Adipocyte (in vitro differentiated cells): ENCODE measurements around the gene RSPH10B2.
"Not testable (repeated sequence)": the region's sequence is repeated elsewhere in the genome, so short reads cannot be mapped to it uniquely, and the experiment has no call there.

Experiments
- DNase-seq: peaks from one replicate; pipeline ENCODE4 v3.0.0-alpha.2; 2015; ENCODE audit warnings: low read depth
- H3K27me3 ChIP-seq: replicated peaks from 2 replicates; pipeline ENCODE4 v1.7.0; 2013; ENCODE audit warnings: mild to moderate bottlenecking, low read length, moderate library complexity; ENCODE audit not compliant: control insufficient read depth, insufficient read depth
- H3K36me3 ChIP-seq: 2 replicates; pipeline ENCODE4 v1.7.0; 2013; ENCODE audit warnings: low read length, mild to moderate bottlenecking, moderate library complexity; ENCODE audit not compliant: control insufficient read depth, insufficient read depth, severe bottlenecking
- H3K4me1 ChIP-seq: 2 replicates; pipeline ENCODE4 v1.7.0; 2013; ENCODE audit warnings: mild to moderate bottlenecking, low read length, moderate library complexity; ENCODE audit not compliant: control insufficient read depth, insufficient read depth
- H3K4me3 ChIP-seq: 2 replicates; pipeline ENCODE4 v1.7.0; 2013; ENCODE audit warnings: mild to moderate bottlenecking, low read length, moderate library complexity
- H3K9ac ChIP-seq: 2 replicates; pipeline ENCODE4 v1.7.0; 2013; ENCODE audit warnings: mild to moderate bottlenecking, low read length, moderate library complexity
- H3K9me3 ChIP-seq: 2 replicates; pipeline ENCODE4 v1.7.0; 2013; ENCODE audit warnings: mild to moderate bottlenecking, low read length, moderate library complexity; ENCODE audit not compliant: control insufficient read depth

The RSPH10B2 gene

DNA sequence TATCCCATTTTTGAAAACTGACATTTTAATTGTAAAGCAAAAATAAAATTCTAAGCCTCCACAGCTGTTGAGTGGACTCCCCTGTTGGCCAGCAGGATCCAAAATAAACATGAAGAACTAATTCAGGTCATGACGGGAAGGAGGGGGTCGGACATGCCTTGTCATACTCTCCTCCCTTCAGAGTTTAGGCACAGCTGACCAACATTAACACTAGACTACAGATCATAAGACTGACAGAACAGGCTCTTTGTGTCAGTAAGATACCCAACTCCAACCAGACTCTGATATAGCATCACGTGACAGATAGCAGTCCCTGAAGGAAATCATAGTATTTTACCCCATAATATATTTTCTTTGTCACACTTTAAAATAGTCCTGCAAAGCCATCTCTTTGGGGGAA is 26.2 kb upstream of the RSPH10B2 start:
- Histone ChIP-seq H3K4me3 (no peak overlapping the region), H3K9ac (no peak overlapping the region), H3K9me3 (no peaks in the 10 kb centered on the region), H3K36me3 (peaks cover under 1% of the 10 kb centered on the region), H3K27me3 (no peaks in the 10 kb centered on the region), H3K4me1 (peaks cover 8% of the 10 kb centered on the region)
- DNase-seq, result no peak

DNA sequence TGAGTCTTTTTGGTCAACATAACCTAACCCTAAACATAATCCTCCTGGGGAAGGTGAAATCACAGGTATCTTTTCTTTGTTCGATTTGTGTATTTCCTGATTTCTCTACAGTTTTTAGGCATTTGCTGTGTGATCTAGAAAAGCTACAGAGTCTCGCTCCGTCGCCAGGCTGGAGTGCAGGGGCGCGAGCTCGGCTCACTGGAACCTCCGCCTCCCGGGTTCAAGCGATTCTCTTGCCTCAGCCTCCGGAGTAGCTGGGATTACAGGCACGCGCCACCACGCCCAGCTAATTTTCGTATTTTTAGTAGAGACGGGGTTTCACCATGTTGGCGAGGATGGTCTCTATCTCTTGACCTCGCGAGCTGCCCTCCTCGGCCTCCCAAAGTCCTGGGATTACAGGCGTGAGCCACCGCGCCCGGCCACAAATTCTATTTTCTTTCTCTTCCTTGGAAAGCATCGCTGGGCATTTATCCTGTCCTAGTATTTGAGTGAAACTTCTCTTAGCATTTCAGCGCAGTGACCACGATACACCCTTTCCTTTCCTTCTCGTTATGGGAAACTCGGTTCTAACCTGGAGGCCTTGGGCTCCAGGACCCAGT is 24.9 kb upstream of the RSPH10B2 start:
- not testable (repeated sequence) for H3K9me3 ChIP-seq, H3K4me1 ChIP-seq, DNase-seq, H3K27me3 ChIP-seq
- H3K36me3 ChIP-seq, result peaks cover 14% of the 10 kb centered on the region
- peak overlapping the region; percentile 90 for H3K4me3 ChIP-seq
- peak overlapping the region; percentile 93 for H3K9ac ChIP-seq

DNA sequence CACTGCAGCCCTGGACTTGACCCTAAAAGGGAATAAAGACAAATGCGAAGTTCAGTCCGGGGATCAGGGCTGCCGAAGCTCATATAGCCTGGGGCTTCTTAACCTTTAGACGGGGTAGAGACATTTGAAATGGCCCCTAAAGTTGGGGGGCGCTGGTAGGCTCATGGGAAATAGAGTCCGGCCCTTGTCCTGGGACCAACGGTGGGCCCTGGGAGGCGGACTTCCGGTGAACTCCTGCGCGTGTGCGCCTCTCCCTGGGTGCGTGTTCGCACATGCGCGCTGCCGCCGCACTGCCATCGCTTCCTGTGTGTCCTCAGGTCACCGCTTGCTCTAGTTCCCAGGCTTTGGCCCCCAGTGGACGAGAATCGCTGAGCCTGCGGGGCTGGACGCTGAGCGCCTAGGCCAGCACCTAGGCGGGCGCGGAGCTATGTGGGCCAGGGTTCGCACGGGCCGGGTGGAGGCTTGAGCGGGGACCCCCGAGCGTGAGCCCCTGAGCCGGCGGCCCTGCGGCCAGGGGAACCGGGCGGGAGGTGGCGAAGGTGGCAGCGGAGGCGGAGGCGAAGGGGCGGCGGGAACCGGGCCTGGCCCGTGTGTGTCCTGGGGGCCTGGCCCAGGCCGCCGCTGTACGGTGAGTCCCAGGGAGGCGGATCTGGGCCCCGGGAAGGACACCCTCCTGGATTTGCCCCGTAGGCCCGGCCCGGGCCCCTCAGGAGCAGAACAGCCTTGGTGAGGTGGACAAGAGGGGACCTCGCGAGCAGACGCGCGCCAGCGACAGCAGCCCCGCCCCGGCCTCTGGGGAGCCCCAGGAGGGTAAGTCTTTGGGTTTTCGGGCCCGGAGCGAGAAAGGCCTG is 24.2 kb upstream of the RSPH10B2 start:
- peak; percentile 96 for DNase-seq
- H3K4me1 ChIP-seq, result peaks cover 8% of the 10 kb centered on the region
- peak overlapping the region; percentile 90 for H3K4me3 ChIP-seq
- H3K9me3 ChIP-seq, result no peaks in the 10 kb centered on the region
- peak overlapping the region; percentile 93 for H3K9ac ChIP-seq
- no peaks in the 10 kb centered on the region for H3K27me3 ChIP-seq
- H3K36me3 ChIP-seq, result peaks cover 18% of the 10 kb centered on the region

DNA sequence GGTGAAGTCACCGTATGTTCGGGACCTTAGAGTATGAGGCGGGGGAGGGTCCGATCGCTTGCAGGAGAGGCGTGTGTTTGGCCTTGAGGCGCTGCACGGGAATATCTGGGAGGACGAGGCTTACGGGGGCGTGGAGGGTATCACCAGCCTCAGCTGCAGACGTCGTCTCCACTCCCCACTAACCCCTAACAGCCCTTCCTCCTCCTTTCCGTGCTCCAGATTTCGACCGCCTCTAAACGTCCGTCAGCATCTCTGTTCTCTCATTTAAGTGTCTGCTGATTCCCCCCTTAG is 23.6 kb upstream of the RSPH10B2 start:
- no peak for DNase-seq
- Histone ChIP-seq H3K4me1 (peaks cover 8% of the 10 kb centered on the region), H3K9ac (peak overlapping the region; percentile 93), H3K36me3 (peaks cover 18% of the 10 kb centered on the region), H3K4me3 (peak overlapping the region; percentile 90), H3K27me3 (no peaks in the 10 kb centered on the region), H3K9me3 (no peaks in the 10 kb centered on the region)

DNA sequence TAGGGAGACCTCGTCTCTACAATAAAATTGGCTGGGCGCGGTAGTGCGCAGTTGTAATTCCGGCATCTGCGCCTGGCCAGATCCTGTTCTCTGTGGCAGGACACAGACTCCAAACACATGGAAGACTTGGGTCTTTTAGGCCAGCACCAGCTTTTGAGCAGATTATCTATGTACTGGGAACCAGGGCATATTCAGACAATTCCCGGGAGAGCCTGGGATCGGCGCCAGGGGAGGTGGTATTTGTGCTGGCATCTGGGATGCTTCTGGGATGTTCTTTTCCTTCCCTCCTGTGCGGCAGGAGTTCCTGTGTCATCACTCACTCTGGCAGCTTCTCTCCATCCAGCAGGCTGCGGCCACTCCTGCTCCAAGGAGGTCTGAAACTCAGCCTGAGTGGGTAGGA is 15.5 kb upstream of the RSPH10B2 start:
- H3K9ac ChIP-seq, H3K4me3 ChIP-seq, H3K9me3 ChIP-seq, DNase-seq, H3K4me1 ChIP-seq, H3K27me3 ChIP-seq: not testable (repeated sequence)
- H3K36me3 ChIP-seq, result peaks cover 40% of the 10 kb centered on the region

DNA sequence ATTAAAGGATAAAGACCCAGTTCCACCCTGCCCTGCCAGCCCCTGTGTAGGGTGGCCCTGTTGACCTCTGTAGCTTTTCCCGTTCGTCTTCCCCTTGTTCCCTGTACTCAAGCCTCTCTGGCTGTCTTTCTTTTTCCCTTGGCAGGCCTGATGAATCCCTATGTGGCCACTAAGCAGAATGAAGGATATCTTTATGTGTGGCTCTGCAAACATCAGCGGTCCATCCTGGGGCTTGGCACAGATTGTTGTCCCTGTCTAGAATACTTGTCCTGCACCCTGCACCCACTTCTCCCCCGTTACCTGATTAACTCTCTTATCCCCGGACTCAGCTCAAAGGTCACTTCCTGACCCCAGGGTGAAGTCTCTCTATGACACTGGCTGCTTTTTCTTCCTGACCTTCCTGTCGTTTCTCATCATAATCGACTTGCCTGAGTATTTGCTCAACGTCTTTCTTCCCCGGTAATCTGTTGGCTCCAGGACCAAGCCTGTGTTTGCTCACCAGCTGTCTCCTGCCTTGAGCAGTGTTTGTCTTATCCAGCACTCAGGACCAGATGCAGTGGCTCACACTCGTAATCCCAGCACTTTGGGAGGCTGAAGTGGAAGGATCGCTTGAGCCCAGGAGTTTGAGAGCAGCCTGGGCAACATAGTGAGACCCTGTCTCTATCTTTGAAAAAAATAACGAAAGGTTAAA is 9.3 kb upstream of the RSPH10B2 start:
- H3K9me3 ChIP-seq, H3K36me3 ChIP-seq, DNase-seq, H3K4me1 ChIP-seq, H3K4me3 ChIP-seq, H3K27me3 ChIP-seq, H3K9ac ChIP-seq: not testable (repeated sequence)

DNA sequence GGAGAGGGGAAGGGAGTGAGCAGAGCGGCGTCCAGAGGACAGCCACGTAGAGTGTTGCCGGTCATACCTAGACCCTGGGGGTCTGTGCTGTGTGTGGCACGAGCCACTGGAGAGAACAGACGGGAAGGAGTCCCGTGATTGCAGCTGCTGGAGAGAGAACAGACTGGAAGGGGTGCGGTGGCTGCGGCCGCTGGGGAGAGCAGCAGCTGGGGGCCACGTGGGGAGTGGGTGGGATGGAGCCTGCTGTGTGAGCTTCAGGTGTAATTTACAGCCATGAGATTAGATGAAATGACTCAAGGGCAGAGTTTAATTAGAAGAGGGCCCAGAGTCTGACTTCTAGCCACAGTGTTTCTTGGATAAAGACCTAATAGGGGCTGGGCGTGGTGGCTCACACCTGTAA is 4.6 kb upstream of the RSPH10B2 start:
- not testable (repeated sequence) for H3K9ac ChIP-seq, H3K9me3 ChIP-seq, H3K4me3 ChIP-seq, H3K27me3 ChIP-seq, H3K36me3 ChIP-seq, DNase-seq, H3K4me1 ChIP-seq

DNA sequence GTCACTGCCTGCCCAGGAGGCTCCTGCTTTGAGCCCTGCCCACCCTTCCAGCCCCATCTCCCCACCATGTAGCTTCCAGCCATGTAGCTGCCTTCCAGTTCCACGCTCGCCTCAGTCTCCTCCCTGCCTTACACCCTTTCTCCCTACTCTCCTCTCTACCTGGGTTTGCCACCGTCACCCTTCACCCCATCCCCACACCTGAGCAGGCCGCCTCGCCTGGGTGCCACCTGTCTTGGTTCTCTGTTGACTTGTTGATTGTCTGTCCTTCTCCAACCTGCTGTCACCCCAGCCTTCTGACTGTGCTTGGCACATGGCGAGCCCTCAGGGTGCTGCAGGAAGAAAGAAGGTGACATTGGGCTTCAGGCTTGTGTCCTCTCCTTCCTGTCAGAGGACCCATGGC is 3.7 kb upstream of the RSPH10B2 start:
- H3K27me3 ChIP-seq, DNase-seq, H3K4me3 ChIP-seq, H3K4me1 ChIP-seq, H3K9ac ChIP-seq, H3K36me3 ChIP-seq, H3K9me3 ChIP-seq: not testable (repeated sequence)

DNA sequence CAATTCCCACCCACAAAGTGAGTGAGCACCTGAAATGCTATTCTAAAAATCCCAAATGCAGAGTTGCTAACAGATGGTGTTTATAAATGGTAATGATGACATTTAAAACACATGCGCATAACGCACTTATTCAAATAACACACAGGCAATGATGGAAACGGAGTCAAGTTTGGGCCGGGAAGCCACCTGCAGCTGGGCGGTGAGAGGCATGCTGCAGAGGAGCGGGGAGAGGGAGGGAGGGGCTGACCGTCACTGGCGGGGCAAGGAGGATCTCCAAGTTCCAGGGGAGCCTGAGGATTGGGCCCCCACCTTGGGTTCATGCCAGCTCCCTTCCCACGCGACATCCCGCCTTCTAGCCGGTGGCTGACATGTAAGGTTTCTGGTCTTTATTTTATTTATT is 7.3 kb downstream of the RSPH10B2 start:
- H3K9me3 ChIP-seq, H3K4me1 ChIP-seq, H3K4me3 ChIP-seq, H3K27me3 ChIP-seq, H3K36me3 ChIP-seq, H3K9ac ChIP-seq, DNase-seq: not testable (repeated sequence)

DNA sequence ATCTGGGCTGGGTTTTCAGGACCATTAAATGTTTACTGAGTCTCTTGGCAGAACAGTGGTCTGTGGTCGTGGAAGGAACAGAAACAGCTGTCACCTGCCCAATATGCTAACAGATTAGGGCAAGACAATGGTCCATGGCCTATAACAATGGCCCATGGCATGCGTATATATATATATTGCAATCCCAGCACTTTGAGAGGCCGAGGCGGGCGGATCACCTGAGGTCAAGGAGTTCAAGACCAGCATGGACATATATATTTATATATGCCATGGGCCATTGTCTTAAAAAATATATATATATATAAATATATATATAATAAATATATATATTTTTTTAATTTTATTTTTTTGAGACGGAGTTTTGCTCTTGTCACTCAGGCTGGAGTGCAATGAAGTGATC is 27.7 kb downstream of the RSPH10B2 start:
- DNase-seq, result not testable (repeated sequence)

DNA sequence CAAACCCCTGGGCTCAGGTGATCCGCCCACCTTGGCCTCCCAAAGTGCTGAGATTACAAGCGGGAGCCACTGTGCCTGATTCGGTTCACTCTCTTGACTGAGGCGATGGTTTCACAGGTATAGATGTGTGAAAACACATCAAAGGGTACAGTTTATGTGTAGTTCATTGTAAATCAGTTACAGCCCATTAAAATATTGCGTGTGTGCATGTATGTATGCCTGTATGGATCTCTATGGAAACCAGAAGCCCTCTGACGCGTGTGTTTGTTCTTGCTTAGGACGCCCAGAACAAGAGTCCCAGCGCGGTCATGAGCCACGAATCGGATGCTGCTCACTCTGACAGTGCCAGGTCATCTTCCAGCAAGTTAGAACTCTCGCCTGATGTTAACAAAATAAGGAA is 35.5 kb downstream of the RSPH10B2 start:
- not testable (repeated sequence) for H3K9me3 ChIP-seq, H3K9ac ChIP-seq, DNase-seq

More for the DNA sequence above, 27.7 kb downstream of the RSPH10B2 start:
- H3K27me3 ChIP-seq, H3K9ac ChIP-seq, H3K9me3 ChIP-seq, H3K36me3 ChIP-seq, H3K4me3 ChIP-seq, H3K4me1 ChIP-seq: not testable (repeated sequence)

More for the DNA sequence above, 35.5 kb downstream of the RSPH10B2 start:
- not testable (repeated sequence) for H3K4me3 ChIP-seq, H3K4me1 ChIP-seq, H3K27me3 ChIP-seq, H3K36me3 ChIP-seq
